HCT116 (cell line): Measurements from ENCODE around the gene HTR3E.
"Not testable (repeated sequence)": the region's sequence is repeated elsewhere in the genome, so short reads cannot be mapped to it uniquely, and the experiment has no call there.

Experiments
- CTCF ChIP-seq, 3 experiments: fragments of 200-600 bp in 1 of 3; sonication (generic) in 1 of 3; IDR thresholded peaks in 2 of 3; conservative IDR thresholded peaks in 1 of 3; 2 replicates each; pipeline ENCODE4 v1.5.1; 2012 to 2017; ENCODE audit warnings: low read depth in 2 of 3, low read length in 2 of 3, antibody characterized with exemption in 1 of 3, borderline replicate concordance in 1 of 3, control low read depth in 1 of 3, mild to moderate bottlenecking in 1 of 3, mixed read lengths in 1 of 3, mixed run types in 1 of 3, moderate library complexity in 1 of 3; ENCODE audit not compliant: insufficient read depth in 1 of 3
- EGR1 ChIP-seq: IDR thresholded peaks from 2 replicates; pipeline ENCODE4 v1.6.1; 2012; ENCODE audit warnings: low read depth
- FOSL1 ChIP-seq: IDR thresholded peaks from 2 replicates; pipeline ENCODE4 v1.6.1; 2012; ENCODE audit warnings: low read depth
- POLR2A ChIP-seq: IDR thresholded peaks from 2 replicates; pipeline ENCODE4 v1.7.0; 2011; ENCODE audit warnings: borderline replicate concordance; ENCODE audit not compliant: insufficient read depth, insufficient read length; ENCODE audit errors: extremely low read depth
- POLR2AphosphoS5 ChIP-seq: IDR thresholded peaks from 2 replicates; pipeline ENCODE4 v1.6.1; 2011; ENCODE audit warnings: mild to moderate bottlenecking, low read depth, low read length, moderate library complexity
- RAD21 ChIP-seq: IDR thresholded peaks from 2 replicates; pipeline ENCODE4 v1.6.1; 2012; ENCODE audit warnings: low read depth, mild to moderate bottlenecking
- SIN3A ChIP-seq: IDR thresholded peaks from 2 replicates; pipeline ENCODE4 v1.6.1; 2012; ENCODE audit warnings: low read depth
- ZNF274 ChIP-seq: fragments of 200-500 bp; sonication (Bioruptor generic); IDR thresholded peaks from 2 replicates; pipeline ENCODE4 v1.6.1; 2014; ENCODE audit warnings: mild to moderate bottlenecking, low read depth, low read length, inconsistent platforms
- TF ChIP-seq, protein P1 (sequence below): IDR thresholded peaks from 2 replicates; pipeline ENCODE4 v1.6.1; 2012

- not testable (repeated sequence) for TF ChIP-seq POLR2AphosphoS5; CTCF (IDR thresholded peaks at IDR 0.05 in 2 of 3, conservative IDR thresholded peaks at IDR 0.05 in 1 of 3; ENCODE audit: borderline replicate concordance in 1 of 3, insufficient read depth in 1 of 3, low read depth in 2 of 3, low read length in 2 of 3); POLR2A; EGR1; ZNF274; SIN3A; RAD21; FOSL1
- TF ChIP-seq, protein P1, sequence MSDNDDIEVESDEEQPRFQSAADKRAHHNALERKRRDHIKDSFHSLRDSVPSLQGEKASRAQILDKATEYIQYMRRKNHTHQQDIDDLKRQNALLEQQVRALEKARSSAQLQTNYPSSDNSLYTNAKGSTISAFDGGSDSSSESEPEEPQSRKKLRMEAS = not testable (repeated sequence)
Measured at GRCh38 chr3:184121031-184121430, 24.2 kb downstream of the HTR3E start.
